Astrocyte of the cerebellum (primary cell): ENCODE results near the gene CYTIP.

Experiments used
- DNase-seq: peaks from one replicate; pipeline ENCODE4 v3.0.0-alpha.2; 2011; ENCODE audit warnings: low read depth
- H3K4me3 ChIP-seq: 2 replicates; pipeline ENCODE4 v1.5.1; 2011; ENCODE audit warnings: mild to moderate bottlenecking, low read depth, low read length, moderate library complexity
- CTCF ChIP-seq: IDR thresholded peaks from 2 replicates; pipeline ENCODE4 v1.5.1; 2012; ENCODE audit warnings: low read length, low read depth, moderate library complexity, mild to moderate bottlenecking; ENCODE audit errors: missing control alignments
- in situ Hi-C: cut with HindIII; loops from 2 replicates; pipeline ENCODE4 v1.10.0; 2017; ENCODE audit warnings: low sequenced_read_pairs

Gene CYTIP

GRCh38 chr2:157466764-157467163, 22.9 kb upstream of the CYTIP start:
- DNase-seq = no peak
- H3K4me3 ChIP-seq = no peak overlapping the region
- TF ChIP-seq CTCF = no peak
- in situ Hi-C loops = no loop called here

- in situ Hi-C loops = no loop called here
- TF ChIP-seq CTCF = no peak
- DNase-seq = no peak
- no peak overlapping the region for H3K4me3 ChIP-seq
These were observed 21.7 kb upstream of the CYTIP start for GRCh38 chr2:157465554-157465953.

GRCh38 chr2:157463002-157463401, 19.1 kb upstream of the CYTIP start:
- in situ Hi-C loops = no loop called here
- no peak for DNase-seq
- no peak overlapping the region for H3K4me3 ChIP-seq
- TF ChIP-seq CTCF = no peak

- TF ChIP-seq CTCF = no peak
- in situ Hi-C loops = no loop called here
- DNase-seq = no peak
- no peak overlapping the region for H3K4me3 ChIP-seq
These were observed 17.0 kb upstream of the CYTIP start for GRCh38 chr2:157460897-157461296.

GRCh38 chr2:157460384-157460837, 16.5 kb upstream of the CYTIP start:
- DNase-seq = no peak
- H3K4me3 ChIP-seq = no peak overlapping the region
- TF ChIP-seq CTCF = no peak
- in situ Hi-C loops = no loop called here

- H3K4me3 ChIP-seq = no peak overlapping the region
- no peak for DNase-seq
- in situ Hi-C loops = no loop called here
- no peak for TF ChIP-seq CTCF
These were observed 15.6 kb upstream of the CYTIP start for GRCh38 chr2:157459486-157459885.

GRCh38 chr2:157447741-157448140, 3.9 kb upstream of the CYTIP start:
- TF ChIP-seq CTCF = no peak

More at GRCh38 chr2:157447741-157448140, 3.9 kb upstream of the CYTIP start:
- no peak overlapping the region for H3K4me3 ChIP-seq
- DNase-seq = no peak
- in situ Hi-C loops = no loop called here
